Right renal pelvis (tissue), 4 donors: ENCODE measurements around the gene EPO. TPM values are rescaled to one million over a fixed set of nuclear protein-coding genes. Genes with fewer than 3 reads are reported as not detected.
A peak's percentile ranks its signal among the peaks of the same experiment; 100 is the strongest.
"Not testable (repeated sequence)": the region's sequence is repeated elsewhere in the genome, so short reads cannot be mapped to it uniquely, and the experiment has no call there.

Experiments used
- DNase-seq, 4 donors: peaks; one replicate each; pipeline ENCODE4 v3.0.0-alpha.2; 2013; ENCODE audit warnings: low read depth in 4 of 4, low spot score in 3 of 4, missing footprints in 1 of 4
- polyA plus RNA-seq, 4 donors: library from polyadenylated mRNA; unstranded; fragments of 120-200 nt; gene quantifications; one replicate each; pipeline ENCODE4 v1.2.1, GENCODE V29; 2013; ENCODE audit not compliant: insufficient read length in 4 of 4

EPO gene
- polyA plus RNA-seq, 4 donors, result 0.08 to 0.16 TPM; not detected in 2

DNA sequence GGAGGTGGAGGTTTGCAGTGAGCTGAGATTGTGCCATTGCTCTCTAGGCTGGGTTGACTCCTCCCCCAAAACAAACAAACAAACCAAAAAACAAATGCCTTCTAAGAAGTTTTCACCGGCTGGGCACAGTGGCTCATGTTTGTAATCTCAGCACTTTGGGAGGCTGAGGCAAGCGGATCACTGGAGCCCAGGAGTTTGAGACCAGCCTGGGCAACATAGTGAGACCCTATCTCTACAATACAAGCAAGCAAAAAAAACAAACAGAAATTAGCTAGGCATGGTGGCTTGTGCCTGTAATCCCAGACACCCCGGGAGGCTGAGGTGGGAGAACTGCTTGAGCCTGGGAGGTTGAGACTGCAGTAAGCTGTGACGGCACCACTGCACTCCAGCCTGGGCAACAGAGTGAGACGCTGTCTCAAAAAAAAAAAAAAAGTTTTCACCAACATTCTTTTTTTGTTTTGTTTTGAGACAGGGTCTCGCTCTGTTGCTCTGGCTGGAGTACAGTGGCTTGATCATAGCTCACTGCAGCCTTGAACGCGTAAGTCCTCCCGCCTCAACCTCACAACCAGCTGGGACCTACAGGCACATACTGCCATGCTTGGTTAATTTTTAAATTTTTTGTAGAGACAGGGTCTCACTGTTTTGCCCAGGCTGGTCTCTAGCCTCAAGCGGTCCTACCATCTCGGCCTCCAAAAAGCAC is 11.8 kb downstream of the EPO start:
- DNase-seq, result no peak

- no peak for DNase-seq
Measured at GRCh38 chr7:100735730-100736129, 15.5 kb downstream of the EPO start.

- DNase-seq, result no peak
Measured at GRCh38 chr7:100736671-100737070, 16.4 kb downstream of the EPO start.

DNA sequence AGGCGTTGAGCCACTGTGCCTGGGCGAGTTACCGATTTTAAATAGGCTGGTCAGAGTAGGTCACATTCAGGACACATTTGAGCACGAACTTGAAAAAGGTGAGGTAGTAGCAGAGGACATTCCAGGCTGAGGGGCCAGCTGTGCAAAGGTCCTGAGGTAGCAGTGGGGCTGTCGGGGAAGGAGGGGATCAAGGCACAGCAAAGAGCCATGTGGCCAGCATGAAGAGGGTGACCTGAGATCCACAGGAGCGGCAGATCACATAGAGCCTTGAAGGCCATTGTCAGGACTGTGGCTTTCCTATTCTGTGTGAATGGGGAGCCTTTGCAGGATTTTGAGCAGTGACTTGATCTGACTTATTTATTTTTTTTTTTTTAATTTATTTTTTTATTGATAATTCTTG is 19.7 kb downstream of the EPO start:
- no peak for DNase-seq

DNA sequence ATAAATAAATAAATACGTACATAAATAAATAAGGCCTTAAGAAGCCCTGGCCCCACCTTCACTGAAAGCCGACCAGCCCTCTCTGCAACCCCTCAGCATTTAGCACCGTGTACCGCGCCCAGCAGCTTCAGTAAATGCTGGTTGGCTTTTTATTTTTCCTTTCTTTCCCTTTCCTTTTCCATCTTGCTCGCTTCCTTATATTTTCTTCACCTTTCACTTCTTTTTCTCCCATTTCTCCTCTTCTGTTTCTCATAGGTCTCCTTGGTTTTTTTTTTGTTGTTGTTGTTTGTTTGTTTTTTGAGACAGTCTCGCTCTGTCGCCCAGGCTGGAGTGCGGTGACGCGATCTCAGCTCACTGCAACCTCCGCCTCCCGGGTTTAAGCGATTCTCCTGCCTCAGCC is 24.3 kb downstream of the EPO start:
- no peak for DNase-seq

DNA sequence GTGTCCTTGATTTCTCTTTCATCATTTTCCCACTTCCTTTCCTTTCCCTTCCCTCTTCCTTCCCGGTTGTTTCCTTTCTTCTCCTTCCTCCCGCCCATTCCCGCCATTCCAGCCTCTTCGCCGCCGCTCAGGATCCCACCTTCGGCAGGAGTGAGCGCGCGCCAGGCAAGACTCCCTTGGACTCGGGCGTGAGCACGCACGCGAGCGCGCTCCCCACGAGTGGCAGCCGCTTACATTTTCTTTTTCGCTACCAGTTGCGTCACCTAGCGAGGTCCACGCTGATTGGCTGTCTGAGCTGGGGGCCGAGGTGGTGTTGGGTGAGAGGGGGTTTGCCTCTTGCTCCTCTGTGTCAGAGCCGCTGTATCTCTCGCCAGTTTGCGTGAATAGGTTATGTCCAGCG is 24.9 kb downstream of the EPO start:
- DNase-seq, result peak in 2 of 4 donors; percentile 18 to 26

DNA sequence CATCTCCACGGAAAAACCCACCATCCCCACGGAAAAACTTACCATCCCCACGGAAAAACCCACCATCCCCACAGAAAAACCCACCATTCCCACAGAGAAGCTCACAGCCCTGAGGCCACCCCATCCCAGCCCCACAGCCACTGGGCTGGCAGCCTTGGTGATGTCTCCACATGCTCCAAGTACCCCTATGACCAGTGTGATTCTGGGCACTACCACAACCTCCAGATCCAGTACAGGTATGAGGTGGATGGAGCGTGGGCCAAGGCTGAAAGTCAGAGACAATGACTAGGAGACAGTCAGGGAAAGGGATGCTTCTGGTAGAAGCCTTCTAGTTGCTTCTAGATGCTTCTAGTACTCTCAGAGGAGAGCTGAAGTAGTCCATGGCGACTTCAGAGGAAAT is 32.7 kb downstream of the EPO start:
- DNase-seq, result no peak

- DNase-seq, result no peak
Measured at GRCh38 chr7:100753750-100754149, 33.5 kb downstream of the EPO start.

GRCh38 chr7:100759357-100760171 is 39.3 kb downstream of the EPO start:
- DNase-seq, result no peak

DNA sequence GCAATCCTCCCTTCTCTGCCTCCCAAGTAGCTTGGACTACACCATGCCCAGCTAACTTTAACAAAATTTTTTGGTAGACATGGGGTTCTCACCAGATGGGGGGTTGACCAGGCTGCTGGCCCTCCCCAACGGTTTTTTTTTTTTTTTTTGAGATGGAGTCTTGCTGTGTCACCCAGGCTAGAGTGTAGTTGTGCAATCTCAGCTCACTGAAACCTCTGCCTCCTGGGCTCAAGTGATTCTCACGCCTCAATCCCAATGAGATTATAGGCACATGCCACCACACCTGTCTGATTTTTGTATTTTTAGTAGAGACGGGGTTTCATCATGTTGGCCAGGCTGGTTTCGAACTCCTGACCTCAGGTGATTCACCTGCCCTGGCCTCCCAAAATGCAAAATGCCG is 42.6 kb downstream of the EPO start:
- DNase-seq, result not testable (repeated sequence)

DNA sequence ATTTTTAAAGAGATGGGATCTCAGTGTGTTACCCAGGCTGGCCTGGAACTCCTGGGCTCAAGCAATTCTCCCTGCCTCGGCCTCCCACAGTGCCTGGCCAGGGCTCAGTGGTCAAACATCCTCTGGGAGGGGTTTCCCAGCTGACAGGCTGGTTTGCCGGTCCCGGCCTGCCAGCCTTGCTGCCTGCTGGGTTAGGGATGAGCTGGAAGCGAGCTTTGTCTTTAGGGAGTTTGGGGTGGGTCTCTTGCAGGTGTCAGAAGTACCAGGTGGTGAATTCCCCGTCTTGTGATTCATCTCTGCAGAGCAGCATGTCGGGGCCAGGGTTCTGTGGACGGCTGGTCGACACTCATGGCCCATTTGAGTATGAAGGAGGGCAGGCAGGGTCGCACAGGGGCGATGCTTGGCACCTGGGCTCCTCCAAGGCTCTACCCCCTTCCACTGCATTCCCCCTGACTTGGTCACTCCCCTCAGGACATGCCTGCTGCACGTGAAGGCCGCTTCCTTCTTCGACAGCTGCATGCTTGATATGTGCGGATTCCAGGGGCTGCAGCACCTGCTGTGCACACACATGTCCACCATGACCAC is 43.4 kb downstream of the EPO start:
- DNase-seq, result no peak

DNA sequence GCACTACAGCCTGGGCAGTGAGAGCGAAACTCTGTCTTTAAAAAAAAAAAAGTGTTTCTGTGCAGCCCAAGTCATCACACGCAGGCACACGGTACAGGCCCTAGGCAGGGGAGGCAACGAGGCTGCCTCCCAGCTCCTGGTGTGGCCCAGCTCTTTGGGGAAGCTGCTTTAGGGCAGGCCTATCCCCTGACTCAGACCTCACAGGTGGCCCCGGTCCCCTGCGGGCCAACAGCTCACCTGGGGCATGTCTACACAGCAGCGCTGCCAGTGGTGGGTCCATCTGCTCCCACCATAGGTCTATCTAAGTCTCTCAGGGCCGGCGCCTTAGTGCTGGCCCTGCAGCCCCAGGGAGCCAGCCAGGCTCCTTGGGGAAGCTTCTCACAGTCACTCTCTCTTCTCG is 44.6 kb downstream of the EPO start:
- no peak for DNase-seq

DNA sequence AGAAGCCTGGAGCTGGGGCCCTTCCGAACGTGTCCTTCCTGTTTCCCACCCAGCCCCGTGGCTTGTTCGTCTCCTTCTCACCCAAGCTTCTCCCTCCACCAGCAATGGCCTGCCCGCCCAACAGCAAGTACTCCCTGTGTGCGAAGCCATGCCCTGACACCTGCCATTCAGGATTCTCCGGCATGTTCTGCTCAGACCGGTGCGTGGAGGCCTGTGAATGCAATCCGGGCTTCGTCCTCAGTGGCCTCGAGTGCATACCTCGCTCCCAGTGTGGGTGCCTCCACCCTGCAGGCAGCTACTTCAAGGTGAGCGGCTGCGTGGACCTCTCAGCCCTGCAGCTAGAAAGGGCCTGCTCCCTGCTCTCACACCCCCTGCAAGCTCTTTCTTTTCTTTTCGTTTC is 45.0 kb downstream of the EPO start:
- no peak for DNase-seq

DNA sequence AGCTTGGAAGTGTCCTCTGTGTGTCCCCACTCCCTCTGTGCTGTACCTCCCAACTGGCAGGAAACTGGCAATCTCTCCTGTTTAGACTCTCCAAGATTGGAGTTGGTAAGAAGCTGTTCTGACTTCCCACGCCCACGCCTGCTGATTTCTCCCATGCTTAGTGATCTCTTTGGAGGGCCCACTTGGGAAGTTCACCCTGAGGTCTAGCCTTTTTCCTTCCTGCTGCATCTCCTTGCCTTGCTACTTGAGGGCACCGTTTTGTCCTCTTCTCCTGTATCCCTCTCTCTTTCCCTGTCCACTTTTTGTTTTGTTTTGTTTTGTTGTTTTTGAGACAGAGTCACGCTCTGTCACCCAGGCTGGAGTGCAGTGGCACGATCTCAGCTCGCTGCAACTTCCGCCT is 48.5 kb downstream of the EPO start:
- DNase-seq, result no peak

Other genes starting within 250 kb of the EPO start
- gene TSC22D4, start 241.3 kb upstream of the EPO start, polyA plus RNA-seq, result 10 to 100 TPM; 35.1 to 58.3 (median 39.1) TPM
- gene NYAP1, start 236.5 kb upstream of the EPO start, polyA plus RNA-seq, result 1 to 10 TPM; 1.6 to 2.9 (median 2.0) TPM
- 10 to 100 TPM; 13.8 to 16.9 (median 14.4) TPM for gene AGFG2, start 181.3 kb upstream of the EPO start, polyA plus RNA-seq
- gene SAP25, start 146.6 kb upstream of the EPO start, polyA plus RNA-seq, result 1 to 10 TPM; 2.7 to 9.4 (median 4.2) TPM
- 10 to 100 TPM; 34.4 to 49.1 (median 37.2) TPM for gene LRCH4, start 134.3 kb upstream of the EPO start, polyA plus RNA-seq
- gene FBXO24, start 134.1 kb upstream of the EPO start, polyA plus RNA-seq, result 1 to 10 TPM; 1.0 to 2.2 (median 1.5) TPM
- gene PCOLCE, start 118.1 kb upstream of the EPO start, polyA plus RNA-seq, result 100 to 1,000 TPM; 108 to 163 (median 121) TPM
- 10 to 100 TPM; 26.5 to 35.2 (median 28.1) TPM for gene MOSPD3, start 107.9 kb upstream of the EPO start, polyA plus RNA-seq
- gene TFR2, start 78.9 kb upstream of the EPO start, polyA plus RNA-seq, result 1 to 10 TPM in 1 of 4 donors, under 1 TPM in 3; 0.82 to 1.4 (median 0.87) TPM
- under 1 TPM in 1 of 4 donors, not detected in 3; 0.16 TPM for gene ACTL6B, start 64.0 kb upstream of the EPO start, polyA plus RNA-seq
- gene GNB2, start 46.7 kb upstream of the EPO start, polyA plus RNA-seq, result 100 to 1,000 TPM; 204 to 237 (median 215) TPM
- gene GIGYF1, start 26.2 kb upstream of the EPO start, polyA plus RNA-seq, result 10 to 100 TPM; 37.4 to 49.7 (median 39.9) TPM
- 10 to 100 TPM; 22.6 to 34.5 (median 25.0) TPM for gene POP7, start 14.3 kb upstream of the EPO start, polyA plus RNA-seq
- under 1 TPM in 1 of 4 donors, not detected in 3; 0.04 TPM for gene ZAN, start 13.1 kb downstream of the EPO start, polyA plus RNA-seq
- gene EPHB4, start 107.1 kb downstream of the EPO start, polyA plus RNA-seq, result 10 to 100 TPM; 86.1 to 96.3 (median 89.4) TPM
- 10 to 100 TPM; 19.5 to 28.5 (median 24.9) TPM for gene SLC12A9, start 132.2 kb downstream of the EPO start, polyA plus RNA-seq
- gene TRIP6, start 146.9 kb downstream of the EPO start, polyA plus RNA-seq, result 10 to 100 TPM; 66.1 to 91.5 (median 70.6) TPM
- 100 to 1,000 TPM; 152 to 174 (median 162) TPM for gene SRRT, start 154.6 kb downstream of the EPO start, polyA plus RNA-seq
- 1 to 10 TPM; 1.5 to 3.4 (median 1.9) TPM for gene UFSP1, start 169.2 kb downstream of the EPO start, polyA plus RNA-seq
- gene ACHE, start 175.4 kb downstream of the EPO start, polyA plus RNA-seq, result 1 to 10 TPM; 3.8 to 7.1 (median 4.7) TPM
- under 1 TPM; 0.24 to 0.69 (median 0.53) TPM for gene MUC3A, start 229.1 kb downstream of the EPO start, polyA plus RNA-seq
- gene MUC12, start 249.1 kb downstream of the EPO start, polyA plus RNA-seq, result under 1 TPM in 2 of 4 donors, not detected in 2; 0.10 to 0.24 TPM